ENCODE results near the gene C4orf46. TPM values are rescaled to one million over a fixed set of nuclear protein-coding genes. Genes with fewer than 3 reads are reported as not detected.
A peak's percentile ranks its signal among the peaks of the same experiment; 100 is the strongest.
"Not testable (repeated sequence)": the region's sequence is repeated elsewhere in the genome, so short reads cannot be mapped to it uniquely, and the experiment has no call there.

C4orf46 gene
- polyA plus RNA-seq: 1 to 10 TPM; 1.8 to 9.6 (median 3.9) TPM
- long read RNA-seq, donor 1, transcript C4orf46-201 (2 exons, 3,521 nt): major isoform, 10 of 14 reads
- long read RNA-seq, donor 1, partial matches to known transcripts: 0 of 14 reads
- long read RNA-seq, donor 1, other reads (novel, unspliced or antisense): 0 of 14 reads
- long read RNA-seq, donor 2, partial matches to known transcripts: 0 of 2 reads
- long read RNA-seq, donor 2, other reads (novel, unspliced or antisense): 0 of 2 reads
- long read RNA-seq, donor 3, partial matches to known transcripts: 18 of 21 reads
- long read RNA-seq, donor 3, other reads (novel, unspliced or antisense): 0 of 21 reads
- long read RNA-seq, donor 4, partial matches to known transcripts: 0 of 1 reads
- long read RNA-seq, donor 4, other reads (novel, unspliced or antisense): 0 of 1 reads
- long read RNA-seq, donor 5, partial matches to known transcripts: 11 of 11 reads
- long read RNA-seq, donor 5, other reads (novel, unspliced or antisense): 0 of 11 reads
- long read RNA-seq, donor 6, partial matches to known transcripts: 7 of 9 reads
- long read RNA-seq, donor 6, other reads (novel, unspliced or antisense): 0 of 9 reads
- long read RNA-seq, donor 7, transcript C4orf46-201 (2 exons, 3,521 nt): major isoform, 11 of 357 reads
- long read RNA-seq, donor 7, partial matches to known transcripts: 316 of 357 reads
- long read RNA-seq, donor 7, other reads (novel, unspliced or antisense): 29 of 357 reads
- long read RNA-seq, donor 8: 0 reads
- long read RNA-seq, donor 9: 0 reads
- long read RNA-seq, donor 10, transcript C4orf46-201 (2 exons, 3,521 nt): major isoform, 8 of 12 reads
- long read RNA-seq, donor 10, partial matches to known transcripts: 0 of 12 reads
- long read RNA-seq, donor 10, other reads (novel, unspliced or antisense): 0 of 12 reads

GRCh38 chr4:158671665-158671914 lies at the start of gene C4orf46:
C4orf46 (minus strand) TSS chr4:158671887; CDS start chr4:158671801, 86 bp downstream.
- Histone ChIP-seq H3K4me3 (ENCODE audit: low read depth in 1 of 3, low read length in 3 of 3) (peak within 1 kb of the TSS; percentile 60 to 89 (median 84)), H3K4me1 (ENCODE audit: control insufficient read depth in 3 of 3, insufficient read depth in 2 of 3, low read depth in 1 of 3, low read length in 2 of 3) (peaks cover 2 to 9% (median 4%) of the 10 kb centered on the region in 3 donors), H3K27ac (ENCODE audit: low read depth in 1 of 3, low read length in 2 of 3) (peak within 1 kb of the TSS; percentile 94 to 99 (median 99)), H3K27me3 (ENCODE audit: control insufficient read depth in 3 of 3, insufficient read depth in 3 of 3, low read length in 3 of 3) (no peaks in the 10 kb centered on the region), H3K36me3 (ENCODE audit: control insufficient read depth in 3 of 3, insufficient read depth in 2 of 3, low read depth in 1 of 3, low read length in 3 of 3) (no peaks in the 10 kb centered on the region), H3K9me3 (ENCODE audit: control insufficient read depth in 2 of 2, insufficient read depth in 1 of 2, low read depth in 1 of 2, low read length in 1 of 2) (no peaks in the 10 kb centered on the region)
- no peak for FAIRE-seq
- 0 to 1% (median 0%) methylated on average over 14 to 20 of the region's 20 CpGs for WGBS, 3 donors
- no peak for DNase-seq

DNA sequence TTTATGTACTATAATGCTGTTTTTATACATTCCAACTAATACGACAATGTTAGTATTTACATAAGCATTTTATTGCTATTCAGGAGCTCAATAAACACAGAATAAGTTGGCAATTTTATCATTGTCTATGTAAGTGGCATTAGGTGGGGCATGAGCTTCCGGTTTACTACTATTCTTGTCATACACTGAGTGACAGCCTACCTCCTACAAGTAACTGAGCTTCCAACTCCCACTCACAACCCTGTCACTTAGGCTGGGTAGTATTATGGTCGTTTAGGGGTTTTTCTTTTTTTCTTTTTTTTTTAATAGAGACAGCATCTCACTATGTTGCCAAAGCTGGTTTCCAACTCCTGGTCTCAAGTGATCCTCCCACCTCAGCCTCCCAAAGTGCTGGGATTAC lies 44.1 kb upstream of the C4orf46 start:
- FAIRE-seq (no peak), DNase-seq (no peak)
- no peaks in the 10 kb centered on the region for H3K27me3 ChIP-seq (ENCODE audit: control insufficient read depth in 3 of 3, insufficient read depth in 3 of 3, low read length in 3 of 3)
- H3K4me3 ChIP-seq (ENCODE audit: low read depth in 1 of 3, low read length in 3 of 3): no peak overlapping the region
- WGBS, 3 donors: 37 to 76% (median 40%) methylated on average over 3 of the region's 3 CpGs
- no peaks in the 10 kb centered on the region for H3K9me3 ChIP-seq (ENCODE audit: control insufficient read depth in 2 of 2, insufficient read depth in 1 of 2, low read depth in 1 of 2, low read length in 1 of 2)
- H3K27ac ChIP-seq (ENCODE audit: low read depth in 1 of 3, low read length in 2 of 3): no peak overlapping the region
- H3K4me1 ChIP-seq (ENCODE audit: control insufficient read depth in 3 of 3, insufficient read depth in 2 of 3, low read depth in 1 of 3, low read length in 2 of 3): no peaks in the 10 kb centered on the region
- peaks cover 25% of the 10 kb centered on the region in 3 donors for H3K36me3 ChIP-seq (ENCODE audit: control insufficient read depth in 3 of 3, insufficient read depth in 2 of 3, low read depth in 1 of 3, low read length in 3 of 3)

DNA sequence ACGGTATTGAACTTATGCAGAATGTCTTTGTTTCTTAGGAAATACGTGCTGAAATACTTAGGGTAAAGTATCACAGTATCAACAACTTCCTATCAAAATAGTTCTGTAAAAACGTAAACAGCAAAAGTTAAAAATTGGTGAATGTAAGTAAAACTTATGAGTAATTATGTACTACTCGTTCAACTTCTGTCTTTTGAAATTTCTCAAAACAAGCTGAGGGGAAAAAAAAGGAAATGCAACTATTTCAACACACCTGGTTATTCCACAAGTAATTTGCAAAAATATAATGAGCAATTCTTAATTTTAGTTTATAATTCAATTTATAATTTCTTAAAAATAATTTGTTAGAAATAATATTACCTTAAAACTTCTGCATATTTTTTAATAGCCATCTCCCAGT lies 43.2 kb upstream of the C4orf46 start:
- H3K27ac ChIP-seq (ENCODE audit: low read depth in 1 of 3, low read length in 2 of 3): no peak overlapping the region
- FAIRE-seq (no peak), DNase-seq (no peak)
- H3K27me3 ChIP-seq (ENCODE audit: control insufficient read depth in 3 of 3, insufficient read depth in 3 of 3, low read length in 3 of 3): no peaks in the 10 kb centered on the region
- peaks cover 24 to 25% (median 25%) of the 10 kb centered on the region in 3 donors for H3K36me3 ChIP-seq (ENCODE audit: control insufficient read depth in 3 of 3, insufficient read depth in 2 of 3, low read depth in 1 of 3, low read length in 3 of 3)
- H3K4me1 ChIP-seq (ENCODE audit: control insufficient read depth in 3 of 3, insufficient read depth in 2 of 3, low read depth in 1 of 3, low read length in 2 of 3): no peaks in the 10 kb centered on the region
- WGBS, 3 donors: 85 to 95% (median 92%) methylated on average over 4 of the region's 4 CpGs
- no peak overlapping the region for H3K4me3 ChIP-seq (ENCODE audit: low read depth in 1 of 3, low read length in 3 of 3)
- H3K9me3 ChIP-seq (ENCODE audit: control insufficient read depth in 2 of 2, insufficient read depth in 1 of 2, low read depth in 1 of 2, low read length in 1 of 2): no peaks in the 10 kb centered on the region

GRCh38 chr4:158712622-158713021 lies 40.9 kb upstream of the C4orf46 start:
- not testable (repeated sequence) for DNase-seq; H3K27ac ChIP-seq (ENCODE audit: low read depth in 1 of 3, low read length in 2 of 3); FAIRE-seq; H3K4me3 ChIP-seq (ENCODE audit: low read depth in 1 of 3, low read length in 3 of 3); H3K27me3 ChIP-seq (ENCODE audit: control insufficient read depth in 3 of 3, insufficient read depth in 3 of 3, low read length in 3 of 3); H3K4me1 ChIP-seq (ENCODE audit: control insufficient read depth in 3 of 3, insufficient read depth in 2 of 3, low read depth in 1 of 3, low read length in 2 of 3); H3K9me3 ChIP-seq (ENCODE audit: control insufficient read depth in 2 of 2, insufficient read depth in 1 of 2, low read depth in 1 of 2, low read length in 1 of 2)
- peaks cover 17 to 23% (median 18%) of the 10 kb centered on the region in 3 donors for H3K36me3 ChIP-seq (ENCODE audit: control insufficient read depth in 3 of 3, insufficient read depth in 2 of 3, low read depth in 1 of 3, low read length in 3 of 3)
- WGBS, 3 donors: 94 to 97% (median 96%) methylated on average over 4 of the region's 4 CpGs

DNA sequence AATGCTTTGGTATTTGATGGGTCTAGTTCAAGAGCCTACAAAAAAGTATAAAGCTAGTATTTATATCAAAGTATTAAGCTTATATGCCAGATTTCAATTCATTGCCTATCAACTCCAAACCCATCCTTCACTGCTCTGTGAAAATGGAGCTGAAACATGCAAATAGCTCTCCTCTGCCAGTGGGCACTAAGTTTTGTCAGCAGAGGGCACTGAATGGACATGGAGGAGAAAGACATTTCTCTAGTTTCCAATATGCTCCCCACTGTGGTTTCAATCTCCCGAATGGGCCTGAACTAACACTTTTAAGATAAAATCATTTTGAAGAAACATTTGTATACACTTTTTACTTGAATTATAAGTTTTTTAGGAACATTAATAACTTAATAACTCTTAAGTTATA lies 39.1 kb upstream of the C4orf46 start:
- FAIRE-seq: no peak
- peaks cover 13 to 28% (median 16%) of the 10 kb centered on the region in 3 donors for H3K36me3 ChIP-seq (ENCODE audit: control insufficient read depth in 3 of 3, insufficient read depth in 2 of 3, low read depth in 1 of 3, low read length in 3 of 3)

DNA sequence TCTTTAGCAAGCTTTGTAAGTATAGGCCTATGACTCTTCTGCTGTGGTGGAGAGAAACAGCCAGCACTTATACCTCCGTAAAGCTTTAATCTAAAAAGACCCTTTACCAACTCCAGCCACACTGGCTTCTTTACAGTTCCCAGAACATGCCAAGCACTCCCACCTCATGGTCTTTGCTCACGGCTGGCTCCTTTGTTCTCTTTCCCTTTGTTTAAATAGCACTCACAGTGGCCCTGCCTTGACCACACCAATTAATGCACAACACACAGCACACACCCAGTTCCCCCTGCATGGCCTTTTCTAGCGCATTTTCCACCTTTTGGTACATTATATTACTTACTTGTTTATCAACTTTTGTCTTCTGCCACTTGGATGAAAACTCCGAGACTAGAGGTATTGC lies 32.6 kb upstream of the C4orf46 start:
- Histone ChIP-seq H3K4me3 (ENCODE audit: low read depth in 1 of 3, low read length in 3 of 3) (no peak overlapping the region), H3K9me3 (ENCODE audit: control insufficient read depth in 2 of 2, insufficient read depth in 1 of 2, low read depth in 1 of 2, low read length in 1 of 2) (no peaks in the 10 kb centered on the region), H3K27me3 (ENCODE audit: control insufficient read depth in 3 of 3, insufficient read depth in 3 of 3, low read length in 3 of 3) (no peaks in the 10 kb centered on the region), H3K27ac (ENCODE audit: low read depth in 1 of 3, low read length in 2 of 3) (no peak overlapping the region), H3K36me3 (ENCODE audit: control insufficient read depth in 3 of 3, insufficient read depth in 2 of 3, low read depth in 1 of 3, low read length in 3 of 3) (peaks cover 0 to 24% (median 14%) of the 10 kb centered on the region in 3 donors), H3K4me1 (ENCODE audit: control insufficient read depth in 3 of 3, insufficient read depth in 2 of 3, low read depth in 1 of 3, low read length in 2 of 3) (no peaks in the 10 kb centered on the region)
- FAIRE-seq (no peak), DNase-seq (no peak)
- WGBS, 3 donors: 93 to 97% (median 95%) methylated on average over 4 of the region's 4 CpGs

More for the DNA sequence above, 39.1 kb upstream of the C4orf46 start:
- H3K9me3 ChIP-seq (ENCODE audit: control insufficient read depth in 2 of 2, insufficient read depth in 1 of 2, low read depth in 1 of 2, low read length in 1 of 2): no peaks in the 10 kb centered on the region
- DNase-seq: no peak
- no peaks in the 10 kb centered on the region for H3K27me3 ChIP-seq (ENCODE audit: control insufficient read depth in 3 of 3, insufficient read depth in 3 of 3, low read length in 3 of 3)
- 71 to 76% (median 75%) methylated on average over 1 of the region's 1 CpG for WGBS, 3 donors
- H3K4me3 ChIP-seq (ENCODE audit: low read depth in 1 of 3, low read length in 3 of 3): no peak overlapping the region
- H3K4me1 ChIP-seq (ENCODE audit: control insufficient read depth in 3 of 3, insufficient read depth in 2 of 3, low read depth in 1 of 3, low read length in 2 of 3): no peaks in the 10 kb centered on the region
- H3K27ac ChIP-seq (ENCODE audit: low read depth in 1 of 3, low read length in 2 of 3): no peak overlapping the region

DNA sequence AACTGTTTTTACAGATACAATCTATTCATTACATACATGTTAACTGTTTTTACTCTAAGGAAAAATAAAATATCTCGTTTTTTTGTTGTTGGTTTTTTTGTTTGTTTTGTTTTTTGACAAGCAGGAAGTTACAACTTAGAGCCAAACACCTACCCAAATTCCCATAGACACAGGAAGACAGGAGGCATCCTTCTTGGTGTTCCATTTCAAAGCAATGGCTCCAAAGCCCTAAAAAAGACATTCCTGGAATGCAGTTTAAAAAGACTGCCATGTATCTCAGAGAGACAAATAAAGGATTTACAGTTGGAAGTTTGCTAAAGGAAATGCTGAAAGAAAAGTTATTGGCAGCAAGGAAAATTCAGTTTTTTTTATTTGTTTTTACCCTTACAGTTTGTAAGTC lies 17.1 kb upstream of the C4orf46 start:
- FAIRE-seq (no peak), DNase-seq (no peak)
- Histone ChIP-seq H3K4me3 (ENCODE audit: low read depth in 1 of 3, low read length in 3 of 3) (no peak overlapping the region), H3K27ac (ENCODE audit: low read depth in 1 of 3, low read length in 2 of 3) (no peak overlapping the region), H3K27me3 (ENCODE audit: control insufficient read depth in 3 of 3, insufficient read depth in 3 of 3, low read length in 3 of 3) (no peaks in the 10 kb centered on the region), H3K4me1 (ENCODE audit: control insufficient read depth in 3 of 3, insufficient read depth in 2 of 3, low read depth in 1 of 3, low read length in 2 of 3) (no peaks in the 10 kb centered on the region), H3K9me3 (ENCODE audit: control insufficient read depth in 2 of 2, insufficient read depth in 1 of 2, low read depth in 1 of 2, low read length in 1 of 2) (no peaks in the 10 kb centered on the region), H3K36me3 (ENCODE audit: control insufficient read depth in 3 of 3, insufficient read depth in 2 of 3, low read depth in 1 of 3, low read length in 3 of 3) (peaks cover 0 to 6% (median 5%) of the 10 kb centered on the region in 3 donors)
- 65 to 78% (median 69%) methylated on average over 1 of the region's 1 CpG for WGBS, 3 donors

- Histone ChIP-seq H3K36me3 (ENCODE audit: control insufficient read depth in 3 of 3, insufficient read depth in 2 of 3, low read depth in 1 of 3, low read length in 3 of 3) (peaks cover 0 to 5% (median 2%) of the 10 kb centered on the region in 3 donors), H3K9me3 (ENCODE audit: control insufficient read depth in 2 of 2, insufficient read depth in 1 of 2, low read depth in 1 of 2, low read length in 1 of 2) (no peaks in the 10 kb centered on the region), H3K27ac (ENCODE audit: low read depth in 1 of 3, low read length in 2 of 3) (no peak overlapping the region), H3K27me3 (ENCODE audit: control insufficient read depth in 3 of 3, insufficient read depth in 3 of 3, low read length in 3 of 3) (no peaks in the 10 kb centered on the region), H3K4me1 (ENCODE audit: control insufficient read depth in 3 of 3, insufficient read depth in 2 of 3, low read depth in 1 of 3, low read length in 2 of 3) (peaks cover 0 to 2% (median 0%) of the 10 kb centered on the region in 3 donors), H3K4me3 (ENCODE audit: low read depth in 1 of 3, low read length in 3 of 3) (no peak overlapping the region)
- no peak for DNase-seq
- no peak for FAIRE-seq
- WGBS, 3 donors: 65 to 85% (median 76%) methylated on average over 2 of the region's 2 CpGs
Observed at GRCh38 chr4:158682066-158682465, 10.4 kb upstream of the C4orf46 start.
